ENCODE data around the gene PRDM16.

The PRDM16 gene

GRCh38 chr1:3366126-3367051 is 297.4 kb downstream of the PRDM16 start:
- DNase-seq: no peak

GRCh38 chr1:3367376-3367775 is 298.4 kb downstream of the PRDM16 start:
- DNase-seq: no peak

GRCh38 chr1:3368059-3368458 is 299.1 kb downstream of the PRDM16 start:
- no peak for DNase-seq

- DNase-seq: no peak
Observed at GRCh38 chr1:3368711-3369445, 299.9 kb downstream of the PRDM16 start.

- no peak for DNase-seq
Observed at GRCh38 chr1:3369446-3370076, 300.6 kb downstream of the PRDM16 start.

- DNase-seq: no peak
Observed at GRCh38 chr1:3370856-3371703, 302.1 kb downstream of the PRDM16 start.

GRCh38 chr1:3372317-3372716 is 303.3 kb downstream of the PRDM16 start:
- DNase-seq: no peak

- no peak for DNase-seq
Observed at GRCh38 chr1:3373175-3373574, 304.2 kb downstream of the PRDM16 start.

- DNase-seq: no peak
Observed at GRCh38 chr1:3373700-3374405, 304.9 kb downstream of the PRDM16 start.

- DNase-seq: no peak
Observed at GRCh38 chr1:3375245-3375644, 306.2 kb downstream of the PRDM16 start.

GRCh38 chr1:3377166-3377565 is 308.2 kb downstream of the PRDM16 start:
- no peak for DNase-seq

- DNase-seq: no peak
Observed at GRCh38 chr1:3377604-3378279, 308.7 kb downstream of the PRDM16 start.

- DNase-seq: no peak
Observed at GRCh38 chr1:3378411-3379208, 309.6 kb downstream of the PRDM16 start.

GRCh38 chr1:3379934-3380333 is 310.9 kb downstream of the PRDM16 start:
- DNase-seq: no peak

GRCh38 chr1:3380469-3380868 is 311.5 kb downstream of the PRDM16 start:
- no peak for DNase-seq

- DNase-seq: no peak
Observed at GRCh38 chr1:3381901-3382300, 312.9 kb downstream of the PRDM16 start.

- DNase-seq: no peak
Observed at GRCh38 chr1:3382326-3383057, 313.5 kb downstream of the PRDM16 start.

GRCh38 chr1:3383679-3384078 is 314.7 kb downstream of the PRDM16 start:
- no peak for DNase-seq

- no peak for DNase-seq
Observed at GRCh38 chr1:3384407-3384806, 315.4 kb downstream of the PRDM16 start.

All from suppressor macrophage treated with lipopolysaccharide for 4 hours (primary cell).